ENCODE results near the gene DISC1. TPM values are rescaled to one million over a fixed set of nuclear protein-coding genes. Genes with fewer than 3 reads are reported as not detected.

The DISC1 gene
- total and polyA plus RNA-seq, 2 of the 13 experiments (the other 11 are each of a cell fraction or from before 2014, with no cell fraction given): 4.2 to 4.6 TPM

GRCh38 chr1:231841616-231842344 lies 215.2 kb downstream of the DISC1 start (continued):
- no peak for TF ChIP-seq PRDM15 (CRISPR knock-in tag; IDR thresholded peaks at IDR 0.05)
- no peak for TF ChIP-seq ZFP1 (CRISPR knock-in tag; IDR thresholded peaks at IDR 0.05)
- TF ChIP-seq KLF12 (CRISPR knock-in tag; IDR thresholded peaks at IDR 0.05; ENCODE audit: borderline replicate concordance): no peak
- TF ChIP-seq ATF7 (IDR thresholded peaks at IDR 0.05): 0 out of 2 replicates have a peak, but pooled peaks have one; percentile 5
- TF ChIP-seq ATF7 (CRISPR knock-in tag; IDR thresholded peaks at IDR 0.05): no peak
- TF ChIP-seq ZNF3 (CRISPR knock-in tag; IDR thresholded peaks at IDR 0.05): no peak
- TF ChIP-seq ZNF530 (CRISPR knock-in tag; IDR thresholded peaks at IDR 0.05; ENCODE audit: low read depth): no peak
- TF ChIP-seq ZNF607 (CRISPR knock-in tag; IDR thresholded peaks at IDR 0.05; ENCODE audit: borderline replicate concordance): no peak
- no peak for TF ChIP-seq KMT2A (CRISPR knock-in tag; IDR thresholded peaks at IDR 0.05)
- no peak for TF ChIP-seq TFDP2 (CRISPR knock-in tag; IDR thresholded peaks at IDR 0.05)
- TF ChIP-seq ZNF263 (CRISPR knock-in tag; IDR thresholded peaks at IDR 0.05): no peak
- no peak for TF ChIP-seq KAT7 (CRISPR knock-in tag; IDR thresholded peaks at IDR 0.05; ENCODE audit: borderline replicate concordance)
- TF ChIP-seq ZNF777 (CRISPR knock-in tag; IDR thresholded peaks at IDR 0.05): no peak
- no peak for TF ChIP-seq NR2F1 (CRISPR knock-in tag; IDR thresholded peaks at IDR 0.05)
- TF ChIP-seq CSRNP2 (CRISPR knock-in tag; conservative IDR thresholded peaks at IDR 0.05; ENCODE audit: low read depth): no peak
- TF ChIP-seq SMARCE1 (IDR thresholded peaks at IDR 0.05; ENCODE audit: borderline replicate concordance): no peak
- no peak for TF ChIP-seq ZNF232 (CRISPR knock-in tag; IDR thresholded peaks at IDR 0.05; ENCODE audit: borderline replicate concordance)
- TF ChIP-seq ZNF484 (CRISPR knock-in tag; IDR thresholded peaks at IDR 0.05; ENCODE audit: borderline replicate concordance, low read depth): no peak
- TF ChIP-seq SMC3 (IDR thresholded peaks at IDR 0.05; ENCODE audit: low read length): 0 out of 2 replicates have a peak, but pooled peaks have one; percentile 2
- no peak for TF ChIP-seq ZNF256 (CRISPR knock-in tag; conservative IDR thresholded peaks at IDR 0.05)
- TF ChIP-seq AKAP8 (CRISPR knock-in tag; IDR thresholded peaks at IDR 0.05): no peak
- TF ChIP-seq ARID2 (CRISPR knock-in tag; IDR thresholded peaks at IDR 0.05; ENCODE audit: borderline replicate concordance): no peak
- TF ChIP-seq ASH2L (IDR thresholded peaks at IDR 0.05; ENCODE audit: insufficient read length, low read depth, low read length): peak; percentile 77
- no peak for TF ChIP-seq ZMAT5 (CRISPR knock-in tag; IDR thresholded peaks at IDR 0.05; ENCODE audit: borderline replicate concordance, low read depth)
